Skin epidermis (tissue), 12 donors: ENCODE data around the gene ULBP2.
"Not testable (repeated sequence)": the region's sequence is repeated elsewhere in the genome, so short reads cannot be mapped to it uniquely, and the experiment has no call there.

ENCODE experiments used
- H3K27ac ChIP-seq, 21 experiments: fragments of 200-600 bp; sonication (generic) in 11 of 21; one replicate each; pipeline ENCODE4 v1.5.0; 2020; ENCODE audit warnings: mild to moderate bottlenecking in 3 of 21, inconsistent platforms in 2 of 21, moderate library complexity in 2 of 21
- H3K4me3 ChIP-seq, 7 experiments: fragments of 200-600 bp; sonication (generic) in 2 of 7; one replicate each; pipeline ENCODE4 v1.5.0; 2020; ENCODE audit warnings: inconsistent platforms in 2 of 7, mild to moderate bottlenecking in 2 of 7, moderate library complexity in 1 of 7

The ULBP2 gene

GRCh38 chr6:149906405-149906804 is 35.4 kb upstream of the ULBP2 start:
- Histone ChIP-seq H3K27ac (no peak overlapping the region), H3K4me3 (no peak overlapping the region)

- H3K27ac ChIP-seq: no peak overlapping the region
- H3K4me3 ChIP-seq: no peak overlapping the region
These were observed 34.5 kb upstream of the ULBP2 start for GRCh38 chr6:149907317-149907716.

GRCh38 chr6:149908480-149908879 is 33.3 kb upstream of the ULBP2 start:
- H3K4me3 ChIP-seq, H3K27ac ChIP-seq: not testable (repeated sequence)

GRCh38 chr6:149909701-149910470 is 31.9 kb upstream of the ULBP2 start:
- no peak overlapping the region for H3K27ac ChIP-seq

GRCh38 chr6:149910721-149911151 is 31.1 kb upstream of the ULBP2 start:
- Histone ChIP-seq H3K27ac (no peak overlapping the region), H3K4me3 (no peak overlapping the region)

More at GRCh38 chr6:149909701-149910470, 31.9 kb upstream of the ULBP2 start:
- H3K4me3 ChIP-seq: no peak overlapping the region

GRCh38 chr6:149912680-149913079 is 29.1 kb upstream of the ULBP2 start:
- not testable (repeated sequence) for H3K4me3 ChIP-seq, H3K27ac ChIP-seq

- Histone ChIP-seq H3K27ac (no peak overlapping the region), H3K4me3 (no peak overlapping the region)
These were observed 28.7 kb upstream of the ULBP2 start for GRCh38 chr6:149913085-149913484.

- Histone ChIP-seq H3K27ac (no peak overlapping the region), H3K4me3 (no peak overlapping the region)
These were observed 28.1 kb upstream of the ULBP2 start for GRCh38 chr6:149913540-149914240.

GRCh38 chr6:149915970-149916865 is 25.6 kb upstream of the ULBP2 start:
- H3K4me3 ChIP-seq: no peak overlapping the region
- no peak overlapping the region for H3K27ac ChIP-seq

- Histone ChIP-seq H3K27ac (no peak overlapping the region), H3K4me3 (no peak overlapping the region)
These were observed 24.1 kb upstream of the ULBP2 start for GRCh38 chr6:149917679-149918078.

- H3K27ac ChIP-seq: no peak overlapping the region
- H3K4me3 ChIP-seq: no peak overlapping the region
These were observed 23.5 kb upstream of the ULBP2 start for GRCh38 chr6:149918151-149918905.

GRCh38 chr6:149919126-149919833 is 22.5 kb upstream of the ULBP2 start:
- not testable (repeated sequence) for H3K27ac ChIP-seq

GRCh38 chr6:149919834-149920225 is 22.0 kb upstream of the ULBP2 start:
- H3K27ac ChIP-seq: no peak overlapping the region
- no peak overlapping the region for H3K4me3 ChIP-seq

More at GRCh38 chr6:149919126-149919833, 22.5 kb upstream of the ULBP2 start:
- not testable (repeated sequence) for H3K4me3 ChIP-seq

- Histone ChIP-seq H3K27ac (no peak overlapping the region), H3K4me3 (no peak overlapping the region)
These were observed 20.5 kb upstream of the ULBP2 start for GRCh38 chr6:149921361-149921760.

- H3K27ac ChIP-seq: not testable (repeated sequence)
- H3K4me3 ChIP-seq: peak overlapping the region in 3 of 7 experiments; percentile 39 to 42 (median 40)
These were observed 19.7 kb upstream of the ULBP2 start for GRCh38 chr6:149922091-149922490.

- H3K4me3 ChIP-seq: peak within 1 kb of the TSS; percentile 27 to 42 (median 39)
- no peak within 1 kb of the TSS for H3K27ac ChIP-seq
These were observed 19.0 kb upstream of the ULBP2 start, which contains the start of gene RAET1G for GRCh38 chr6:149922642-149923326. TSS of gene RAET1G (minus strand) at chr6:149923121. CDS start at chr6:149923010, 111 bp downstream.

GRCh38 chr6:149923327-149923986 is 18.4 kb upstream of the ULBP2 start:
- Histone ChIP-seq H3K27ac (no peak overlapping the region), H3K4me3 (peak overlapping the region; percentile 27 to 42 (median 39))
